Measurements from ENCODE around the gene SLC27A1. TPM values are rescaled to one million over a fixed set of nuclear protein-coding genes. Genes with fewer than 3 reads are reported as not detected.

Gene SLC27A1
- total RNA-seq, 1 experiment from 2014 or later: 8.6 TPM

DNA sequence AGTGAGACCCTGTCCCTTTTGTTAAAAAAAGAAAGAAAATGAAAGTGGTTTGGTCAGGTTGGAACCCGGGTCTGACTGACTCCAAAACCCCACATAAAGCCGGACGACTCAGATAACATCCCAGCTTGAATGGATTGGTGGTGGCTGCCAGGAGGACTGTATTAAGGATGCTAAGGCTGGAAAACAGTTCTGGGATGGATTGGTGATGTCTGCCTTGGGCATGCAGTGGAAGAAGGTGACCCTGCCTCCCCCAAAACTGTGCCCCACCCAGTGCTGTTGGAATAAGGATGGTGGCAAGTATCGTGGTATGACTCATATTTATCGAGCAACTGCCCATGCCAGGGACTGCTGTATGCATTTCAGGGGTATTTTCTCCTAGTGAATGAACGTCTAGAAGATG lies 66.6 kb downstream of the SLC27A1 start (continued):
- TF ChIP-seq, protein P1, sequence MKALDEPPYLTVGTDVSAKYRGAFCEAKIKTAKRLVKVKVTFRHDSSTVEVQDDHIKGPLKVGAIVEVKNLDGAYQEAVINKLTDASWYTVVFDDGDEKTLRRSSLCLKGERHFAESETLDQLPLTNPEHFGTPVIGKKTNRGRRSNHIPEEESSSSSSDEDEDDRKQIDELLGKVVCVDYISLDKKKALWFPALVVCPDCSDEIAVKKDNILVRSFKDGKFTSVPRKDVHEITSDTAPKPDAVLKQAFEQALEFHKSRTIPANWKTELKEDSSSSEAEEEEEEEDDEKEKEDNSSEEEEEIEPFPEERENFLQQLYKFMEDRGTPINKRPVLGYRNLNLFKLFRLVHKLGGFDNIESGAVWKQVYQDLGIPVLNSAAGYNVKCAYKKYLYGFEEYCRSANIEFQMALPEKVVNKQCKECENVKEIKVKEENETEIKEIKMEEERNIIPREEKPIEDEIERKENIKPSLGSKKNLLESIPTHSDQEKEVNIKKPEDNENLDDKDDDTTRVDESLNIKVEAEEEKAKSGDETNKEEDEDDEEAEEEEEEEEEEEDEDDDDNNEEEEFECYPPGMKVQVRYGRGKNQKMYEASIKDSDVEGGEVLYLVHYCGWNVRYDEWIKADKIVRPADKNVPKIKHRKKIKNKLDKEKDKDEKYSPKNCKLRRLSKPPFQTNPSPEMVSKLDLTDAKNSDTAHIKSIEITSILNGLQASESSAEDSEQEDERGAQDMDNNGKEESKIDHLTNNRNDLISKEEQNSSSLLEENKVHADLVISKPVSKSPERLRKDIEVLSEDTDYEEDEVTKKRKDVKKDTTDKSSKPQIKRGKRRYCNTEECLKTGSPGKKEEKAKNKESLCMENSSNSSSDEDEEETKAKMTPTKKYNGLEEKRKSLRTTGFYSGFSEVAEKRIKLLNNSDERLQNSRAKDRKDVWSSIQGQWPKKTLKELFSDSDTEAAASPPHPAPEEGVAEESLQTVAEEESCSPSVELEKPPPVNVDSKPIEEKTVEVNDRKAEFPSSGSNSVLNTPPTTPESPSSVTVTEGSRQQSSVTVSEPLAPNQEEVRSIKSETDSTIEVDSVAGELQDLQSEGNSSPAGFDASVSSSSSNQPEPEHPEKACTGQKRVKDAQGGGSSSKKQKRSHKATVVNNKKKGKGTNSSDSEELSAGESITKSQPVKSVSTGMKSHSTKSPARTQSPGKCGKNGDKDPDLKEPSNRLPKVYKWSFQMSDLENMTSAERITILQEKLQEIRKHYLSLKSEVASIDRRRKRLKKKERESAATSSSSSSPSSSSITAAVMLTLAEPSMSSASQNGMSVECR (CRISPR knock-in tag; IDR thresholded peaks at IDR 0.05; ENCODE audit: borderline replicate concordance): no peak
- TF ChIP-seq ZNF396 (CRISPR knock-in tag; IDR thresholded peaks at IDR 0.05; ENCODE audit: borderline replicate concordance) (no peak), ATF1 (CRISPR knock-in tag; IDR thresholded peaks at IDR 0.05) (no peak), ZNF263 (CRISPR knock-in tag; IDR thresholded peaks at IDR 0.05; ENCODE audit: low read depth) (no peak), FOXK1 (CRISPR knock-in tag; IDR thresholded peaks at IDR 0.05) (no peak), JUN (CRISPR knock-in tag; IDR thresholded peaks at IDR 0.05) (no peak), NR2C2 (CRISPR knock-in tag; IDR thresholded peaks at IDR 0.05) (no peak), ZBTB21 (CRISPR knock-in tag; IDR thresholded peaks at IDR 0.05; ENCODE audit: borderline replicate concordance) (no peak), OVOL2 (CRISPR knock-in tag; IDR thresholded peaks at IDR 0.05; ENCODE audit: borderline replicate concordance) (no peak)
- TF ChIP-seq, protein P2, sequence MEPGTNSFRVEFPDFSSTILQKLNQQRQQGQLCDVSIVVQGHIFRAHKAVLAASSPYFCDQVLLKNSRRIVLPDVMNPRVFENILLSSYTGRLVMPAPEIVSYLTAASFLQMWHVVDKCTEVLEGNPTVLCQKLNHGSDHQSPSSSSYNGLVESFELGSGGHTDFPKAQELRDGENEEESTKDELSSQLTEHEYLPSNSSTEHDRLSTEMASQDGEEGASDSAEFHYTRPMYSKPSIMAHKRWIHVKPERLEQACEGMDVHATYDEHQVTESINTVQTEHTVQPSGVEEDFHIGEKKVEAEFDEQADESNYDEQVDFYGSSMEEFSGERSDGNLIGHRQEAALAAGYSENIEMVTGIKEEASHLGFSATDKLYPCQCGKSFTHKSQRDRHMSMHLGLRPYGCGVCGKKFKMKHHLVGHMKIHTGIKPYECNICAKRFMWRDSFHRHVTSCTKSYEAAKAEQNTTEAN (CRISPR knock-in tag; IDR thresholded peaks at IDR 0.05): no peak
- TF ChIP-seq, protein P3, sequence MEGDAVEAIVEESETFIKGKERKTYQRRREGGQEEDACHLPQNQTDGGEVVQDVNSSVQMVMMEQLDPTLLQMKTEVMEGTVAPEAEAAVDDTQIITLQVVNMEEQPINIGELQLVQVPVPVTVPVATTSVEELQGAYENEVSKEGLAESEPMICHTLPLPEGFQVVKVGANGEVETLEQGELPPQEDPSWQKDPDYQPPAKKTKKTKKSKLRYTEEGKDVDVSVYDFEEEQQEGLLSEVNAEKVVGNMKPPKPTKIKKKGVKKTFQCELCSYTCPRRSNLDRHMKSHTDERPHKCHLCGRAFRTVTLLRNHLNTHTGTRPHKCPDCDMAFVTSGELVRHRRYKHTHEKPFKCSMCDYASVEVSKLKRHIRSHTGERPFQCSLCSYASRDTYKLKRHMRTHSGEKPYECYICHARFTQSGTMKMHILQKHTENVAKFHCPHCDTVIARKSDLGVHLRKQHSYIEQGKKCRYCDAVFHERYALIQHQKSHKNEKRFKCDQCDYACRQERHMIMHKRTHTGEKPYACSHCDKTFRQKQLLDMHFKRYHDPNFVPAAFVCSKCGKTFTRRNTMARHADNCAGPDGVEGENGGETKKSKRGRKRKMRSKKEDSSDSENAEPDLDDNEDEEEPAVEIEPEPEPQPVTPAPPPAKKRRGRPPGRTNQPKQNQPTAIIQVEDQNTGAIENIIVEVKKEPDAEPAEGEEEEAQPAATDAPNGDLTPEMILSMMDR (IDR thresholded peaks at IDR 0.05): no peak

DNA sequence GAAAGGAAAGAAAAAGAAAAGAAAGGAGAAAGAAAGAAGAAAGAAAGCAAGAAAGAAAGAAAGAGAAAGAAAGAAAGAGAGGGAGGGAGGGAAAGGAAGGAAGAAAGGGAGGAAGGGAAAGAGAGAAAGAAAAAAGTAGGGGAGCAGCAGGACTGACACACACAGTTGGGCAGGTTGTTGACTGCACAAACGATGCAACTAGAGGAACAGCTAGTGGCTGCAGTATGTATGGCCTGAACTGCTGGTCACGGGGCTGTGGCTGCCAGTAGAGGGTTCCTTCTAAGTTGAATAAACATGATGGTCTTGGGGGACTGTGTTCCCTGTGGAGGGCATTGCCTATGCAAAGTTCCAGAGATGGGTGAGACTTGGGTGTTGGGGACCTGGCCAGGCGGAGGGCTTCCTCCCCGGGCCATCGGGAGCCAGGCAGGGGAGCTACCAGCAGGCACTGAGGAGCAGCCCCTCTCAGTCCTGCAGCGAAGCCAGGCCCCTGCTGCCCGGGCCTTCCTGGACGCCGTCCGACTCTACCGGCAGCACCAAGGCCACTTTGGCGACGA lies 68.4 kb downstream of the SLC27A1 start:
- peak; percentile 93 for TF ChIP-seq GTF2I (CRISPR knock-in tag; conservative IDR thresholded peaks at IDR 0.05)
- TF ChIP-seq, protein P4, sequence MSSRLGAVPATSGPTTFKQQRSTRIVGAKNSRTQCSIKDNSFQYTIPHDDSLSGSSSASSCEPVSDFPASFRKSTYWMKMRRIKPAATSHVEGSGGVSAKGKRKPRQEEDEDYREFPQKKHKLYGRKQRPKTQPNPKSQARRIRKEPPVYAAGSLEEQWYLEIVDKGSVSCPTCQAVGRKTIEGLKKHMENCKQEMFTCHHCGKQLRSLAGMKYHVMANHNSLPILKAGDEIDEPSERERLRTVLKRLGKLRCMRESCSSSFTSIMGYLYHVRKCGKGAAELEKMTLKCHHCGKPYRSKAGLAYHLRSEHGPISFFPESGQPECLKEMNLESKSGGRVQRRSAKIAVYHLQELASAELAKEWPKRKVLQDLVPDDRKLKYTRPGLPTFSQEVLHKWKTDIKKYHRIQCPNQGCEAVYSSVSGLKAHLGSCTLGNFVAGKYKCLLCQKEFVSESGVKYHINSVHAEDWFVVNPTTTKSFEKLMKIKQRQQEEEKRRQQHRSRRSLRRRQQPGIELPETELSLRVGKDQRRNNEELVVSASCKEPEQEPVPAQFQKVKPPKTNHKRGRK (CRISPR knock-in tag; IDR thresholded peaks at IDR 0.05; ENCODE audit: borderline replicate concordance): peak; percentile 96
- TF ChIP-seq, protein P5, sequence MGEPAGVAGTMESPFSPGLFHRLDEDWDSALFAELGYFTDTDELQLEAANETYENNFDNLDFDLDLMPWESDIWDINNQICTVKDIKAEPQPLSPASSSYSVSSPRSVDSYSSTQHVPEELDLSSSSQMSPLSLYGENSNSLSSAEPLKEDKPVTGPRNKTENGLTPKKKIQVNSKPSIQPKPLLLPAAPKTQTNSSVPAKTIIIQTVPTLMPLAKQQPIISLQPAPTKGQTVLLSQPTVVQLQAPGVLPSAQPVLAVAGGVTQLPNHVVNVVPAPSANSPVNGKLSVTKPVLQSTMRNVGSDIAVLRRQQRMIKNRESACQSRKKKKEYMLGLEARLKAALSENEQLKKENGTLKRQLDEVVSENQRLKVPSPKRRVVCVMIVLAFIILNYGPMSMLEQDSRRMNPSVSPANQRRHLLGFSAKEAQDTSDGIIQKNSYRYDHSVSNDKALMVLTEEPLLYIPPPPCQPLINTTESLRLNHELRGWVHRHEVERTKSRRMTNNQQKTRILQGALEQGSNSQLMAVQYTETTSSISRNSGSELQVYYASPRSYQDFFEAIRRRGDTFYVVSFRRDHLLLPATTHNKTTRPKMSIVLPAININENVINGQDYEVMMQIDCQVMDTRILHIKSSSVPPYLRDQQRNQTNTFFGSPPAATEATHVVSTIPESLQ (CRISPR knock-in tag; IDR thresholded peaks at IDR 0.05): no peak
- no peaks in the 10 kb centered on the region for H3K9me3 Mint-ChIP-seq
- ChIA-PET POLR2A (interaction anchor here (0.6 to 1.0 kb wide), 3 partner anchors 27 to 44 kb away, joined by 3 to 7 read pairs (median 3); partner anchors contain the start of gene PGLS), CTCF (interaction anchor here (0.6 to 2.6 kb wide), 13 partner anchors 8 to 321 kb away, joined by 3 to 11 read pairs (median 4); partner anchors contain the start of genes PGLS and RPL18A)
- DNase-seq (ENCODE audit: low spot score) (no peak), ATAC-seq (no peak)
- H3K4me1 Mint-ChIP-seq: peaks cover 4% of the 10 kb centered on the region
- no peaks in the 10 kb centered on the region for H3K36me3 Mint-ChIP-seq
- H3K27ac Mint-ChIP-seq: no peak overlapping the region
- H3K27me3 Mint-ChIP-seq (ENCODE audit: low read depth): peaks cover 46% of the 10 kb centered on the region
- H3K4me3 Mint-ChIP-seq: peak overlapping the region; percentile 83

Data from WTC11 (cell line).